ENCODE results near the gene CAST. TPM values are rescaled to one million over a fixed set of nuclear protein-coding genes. Genes with fewer than 3 reads are reported as not detected.
A peak's percentile ranks its signal among the peaks of the same experiment; 100 is the strongest.

The CAST gene
- polyA plus RNA-seq (2011; rRNA removed): 223 and 257 TPM in 2 replicates
- polyA plus RNA-seq (2012; cell fraction: cytosol; rRNA removed): 48.9 and 52.6 TPM in 2 replicates
- polyA plus RNA-seq (2012; cell fraction: nucleus; rRNA removed): 39.1 and 51.1 TPM in 2 replicates
- 150 to 172 TPM (median 163 TPM) in 3 replicates for polyA plus RNA-seq (2017; fragmentation: RNase III; extraction: RNeasy Plus Mini Kit Qiagen cat#74134 plus additional on column Dnase treatment)
- polyA minus RNA-seq (2011; rRNA and poly(A)+ RNA removed): 111 and 112 TPM in 2 replicates

- peaks cover 67% of the 10 kb centered on the region for H3K4me1 ChIP-seq
- ChIA-PET CTCF (interaction anchor here (0.6 to 3.3 kb wide), 11 partner anchors 10 to 146 kb away, joined by 3 to 12 read pairs (median 5); partner anchors contain the start of gene ERAP1), POLR2A (interaction anchor here (0.8 to 3.5 kb wide), 25 partner anchors 9 to 839 kb away, joined by 3 to 41 read pairs (median 4); partner anchors contain the start of genes ERAP1, GLRX and LNPEP)
- ATAC-seq (peak; percentile 87 to 90), FAIRE-seq (peak; percentile 23), DNase-seq (ENCODE audit: low read depth in 1 of 2, low spot score in 1 of 2) (peak; percentile 97 to 98)
- H3K9me3 ChIP-seq: no peaks in the 10 kb centered on the region
- WGBS (ENCODE audit: missing lambda C conversion rate): 1% methylated on average over 20 of the region's 75 CpGs
- peak within 1 kb of the TSS; percentile 93 for H3K4me3 ChIP-seq
- H3K27ac ChIP-seq: peak within 1 kb of the TSS; percentile 98 to 100
- peak within 1 kb of the TSS; percentile 90 for H3K4me2 ChIP-seq
- TF ChIP-seq HOXA7 (CRISPR knock-in tag; IDR thresholded peaks at IDR 0.05) (no peak), CBX2 (IDR thresholded peaks at IDR 0.05; ENCODE audit: borderline replicate concordance, low read depth) (no peak), POLR2A (IDR thresholded peaks at IDR 0.05; ENCODE audit: low read length) (no peak), E2F6 (IDR thresholded peaks at IDR 0.05; ENCODE audit: borderline replicate concordance, low read depth) (0 out of 2 replicates have a peak, but pooled peaks have one; percentile 19), TFCP2L1 (CRISPR knock-in tag; IDR thresholded peaks at IDR 0.05) (no peak), ZFP36 (IDR thresholded peaks at IDR 0.05; ENCODE audit: borderline replicate concordance, partially characterized antibody) (no peak), JUN (IDR thresholded peaks at IDR 0.05) (peak; percentile 46 to 72; a peak in 4 of 5 replicates), SREBF2 (IDR thresholded peaks at IDR 0.05) (no peak), GATA3 (IDR thresholded peaks at IDR 0.05; ENCODE audit: borderline replicate concordance) (no peak), CHD2 (IDR thresholded peaks at IDR 0.05; ENCODE audit: low read length, partially characterized antibody) (no peak), ZC3H11A (IDR thresholded peaks at IDR 0.05) (no peak), NR3C1 (IDR thresholded peaks at IDR 0.05) (no peak), RNF2 (IDR thresholded peaks at IDR 0.05; ENCODE audit: borderline replicate concordance, low read depth) (no peak), CBX8 (IDR thresholded peaks at IDR 0.05) (no peak), RCOR1 (IDR thresholded peaks at IDR 0.05; ENCODE audit: low read depth, low read length) (no peak), MAZ (IDR thresholded peaks at IDR 0.05; ENCODE audit: borderline replicate concordance, low read depth, low read length) (no peak; the same call in 1 of the 2 replicates), SMC3 (IDR thresholded peaks at IDR 0.05) (no peak; the same call in none of the 3 replicates), RFX5 (IDR thresholded peaks at IDR 0.05) (0 out of 2 replicates have a peak, but pooled peaks have one; percentile 37), CEBPB (IDR thresholded peaks at IDR 0.05) (peak; percentile 91 to 98), POLR2AphosphoS2 (conservative IDR thresholded peaks at IDR 0.05; ENCODE audit: low read length) (no peak), RAD21 (conservative IDR thresholded peaks at IDR 0.05 in 1 of 2, IDR thresholded peaks at IDR 0.05 in 1 of 2) (no peak; a peak in 1 of 5 replicates), ELK1 (IDR thresholded peaks at IDR 0.05; ENCODE audit: low read depth, low read length) (no peak), HDAC2 (IDR thresholded peaks at IDR 0.05) (no peak), EHF (CRISPR knock-in tag; IDR thresholded peaks at IDR 0.05) (no peak), FOSL2 (IDR thresholded peaks at IDR 0.05) (no peak), FOSL2 (CRISPR knock-in tag; IDR thresholded peaks at IDR 0.05) (no peak), MYC (IDR thresholded peaks at IDR 0.05; ENCODE audit: borderline replicate concordance, low read length) (no peak), NFE2L2 (conservative IDR thresholded peaks at IDR 0.05; ENCODE audit: low read length) (no peak), PHF8 (IDR thresholded peaks at IDR 0.05; ENCODE audit: borderline replicate concordance, low read depth) (peak; percentile 90; the same call in 1 of the 2 replicates), ESRRA (IDR thresholded peaks at IDR 0.05; ENCODE audit: borderline replicate concordance, low read length) (no peak), ZNF302 (CRISPR knock-in tag; IDR thresholded peaks at IDR 0.05) (no peak), FOXS1 (CRISPR knock-in tag; IDR thresholded peaks at IDR 0.05) (no peak), TP53 (CRISPR knock-in tag; IDR thresholded peaks at IDR 0.05) (no peak)
- TF ChIP-seq, protein P1, sequence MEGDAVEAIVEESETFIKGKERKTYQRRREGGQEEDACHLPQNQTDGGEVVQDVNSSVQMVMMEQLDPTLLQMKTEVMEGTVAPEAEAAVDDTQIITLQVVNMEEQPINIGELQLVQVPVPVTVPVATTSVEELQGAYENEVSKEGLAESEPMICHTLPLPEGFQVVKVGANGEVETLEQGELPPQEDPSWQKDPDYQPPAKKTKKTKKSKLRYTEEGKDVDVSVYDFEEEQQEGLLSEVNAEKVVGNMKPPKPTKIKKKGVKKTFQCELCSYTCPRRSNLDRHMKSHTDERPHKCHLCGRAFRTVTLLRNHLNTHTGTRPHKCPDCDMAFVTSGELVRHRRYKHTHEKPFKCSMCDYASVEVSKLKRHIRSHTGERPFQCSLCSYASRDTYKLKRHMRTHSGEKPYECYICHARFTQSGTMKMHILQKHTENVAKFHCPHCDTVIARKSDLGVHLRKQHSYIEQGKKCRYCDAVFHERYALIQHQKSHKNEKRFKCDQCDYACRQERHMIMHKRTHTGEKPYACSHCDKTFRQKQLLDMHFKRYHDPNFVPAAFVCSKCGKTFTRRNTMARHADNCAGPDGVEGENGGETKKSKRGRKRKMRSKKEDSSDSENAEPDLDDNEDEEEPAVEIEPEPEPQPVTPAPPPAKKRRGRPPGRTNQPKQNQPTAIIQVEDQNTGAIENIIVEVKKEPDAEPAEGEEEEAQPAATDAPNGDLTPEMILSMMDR (IDR thresholded peaks at IDR 0.05): no peak
- TF ChIP-seq, protein P2, sequence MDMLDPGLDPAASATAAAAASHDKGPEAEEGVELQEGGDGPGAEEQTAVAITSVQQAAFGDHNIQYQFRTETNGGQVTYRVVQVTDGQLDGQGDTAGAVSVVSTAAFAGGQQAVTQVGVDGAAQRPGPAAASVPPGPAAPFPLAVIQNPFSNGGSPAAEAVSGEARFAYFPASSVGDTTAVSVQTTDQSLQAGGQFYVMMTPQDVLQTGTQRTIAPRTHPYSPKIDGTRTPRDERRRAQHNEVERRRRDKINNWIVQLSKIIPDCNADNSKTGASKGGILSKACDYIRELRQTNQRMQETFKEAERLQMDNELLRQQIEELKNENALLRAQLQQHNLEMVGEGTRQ (IDR thresholded peaks at IDR 0.05): no peak
- TF ChIP-seq, protein P3, sequence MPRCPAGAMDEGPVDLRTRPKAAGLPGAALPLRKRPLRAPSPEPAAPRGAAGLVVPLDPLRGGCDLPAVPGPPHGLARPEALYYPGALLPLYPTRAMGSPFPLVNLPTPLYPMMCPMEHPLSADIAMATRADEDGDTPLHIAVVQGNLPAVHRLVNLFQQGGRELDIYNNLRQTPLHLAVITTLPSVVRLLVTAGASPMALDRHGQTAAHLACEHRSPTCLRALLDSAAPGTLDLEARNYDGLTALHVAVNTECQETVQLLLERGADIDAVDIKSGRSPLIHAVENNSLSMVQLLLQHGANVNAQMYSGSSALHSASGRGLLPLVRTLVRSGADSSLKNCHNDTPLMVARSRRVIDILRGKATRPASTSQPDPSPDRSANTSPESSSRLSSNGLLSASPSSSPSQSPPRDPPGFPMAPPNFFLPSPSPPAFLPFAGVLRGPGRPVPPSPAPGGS (IDR thresholded peaks at IDR 0.05): peak; percentile 22; the same call in 2 of the 3 replicates
These were observed at the start of gene CAST for GRCh38 chr5:96661855-96662724. Gene CAST, plus strand, starts transcription at chr5:96662376. Its CDS starts 47 bp downstream, at chr5:96662423.
